Right kidney (tissue), 1 donor: ENCODE data around the gene ZNF865.
A peak's percentile ranks its signal among the peaks of the same experiment; 100 is the strongest.

Source experiments
- DNase-seq: peaks from one replicate; pipeline ENCODE4 v3.0.0-alpha.2; 2016

ZNF865 gene

DNA sequence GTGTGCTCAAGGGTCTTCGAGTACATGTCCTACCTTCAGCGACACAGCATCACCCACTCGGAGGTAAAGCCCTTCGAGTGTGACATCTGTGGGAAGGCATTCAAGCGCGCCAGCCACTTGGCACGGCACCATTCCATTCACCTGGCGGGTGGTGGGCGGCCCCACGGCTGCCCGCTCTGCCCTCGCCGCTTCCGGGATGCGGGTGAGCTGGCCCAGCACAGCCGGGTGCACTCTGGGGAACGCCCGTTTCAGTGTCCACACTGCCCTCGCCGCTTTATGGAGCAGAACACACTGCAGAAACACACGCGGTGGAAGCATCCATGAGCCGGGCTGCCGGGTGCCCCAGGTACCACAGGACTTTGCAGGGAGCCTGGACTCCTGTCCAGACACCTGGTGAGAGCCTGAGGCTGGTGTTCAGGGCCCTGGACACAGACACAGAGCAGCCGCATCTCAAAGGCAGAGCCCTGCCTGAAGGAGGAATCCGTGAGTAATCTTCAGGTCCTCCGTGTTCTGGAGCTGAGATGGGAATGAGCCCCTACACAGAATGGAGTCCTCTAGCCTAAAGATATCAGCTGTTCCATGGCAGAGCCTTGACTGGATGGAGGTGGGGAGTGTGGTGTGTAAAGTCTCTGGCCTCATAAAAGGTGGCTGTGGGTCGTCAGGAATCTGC is 39.5 kb downstream of the ZNF865 start:
- no peak for DNase-seq

DNA sequence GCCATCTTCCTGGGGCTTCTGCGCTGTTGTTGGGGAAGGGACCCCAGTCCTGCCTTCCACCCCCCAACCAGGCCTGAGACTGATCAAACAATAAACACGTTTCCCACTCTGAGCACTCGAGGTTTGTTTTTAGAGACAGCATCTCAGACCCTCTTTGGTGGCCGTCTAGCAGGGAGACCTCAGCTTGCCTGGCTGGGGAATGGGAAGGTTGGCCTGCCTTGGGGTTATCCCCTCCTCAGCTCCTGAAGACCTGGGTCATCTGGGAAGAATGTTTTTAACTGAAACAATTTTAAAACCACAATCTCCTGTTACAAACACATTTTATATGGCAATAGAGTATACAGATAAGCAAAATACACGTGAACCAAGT is 40.0 kb downstream of the ZNF865 start:
- DNase-seq, result no peak

DNA sequence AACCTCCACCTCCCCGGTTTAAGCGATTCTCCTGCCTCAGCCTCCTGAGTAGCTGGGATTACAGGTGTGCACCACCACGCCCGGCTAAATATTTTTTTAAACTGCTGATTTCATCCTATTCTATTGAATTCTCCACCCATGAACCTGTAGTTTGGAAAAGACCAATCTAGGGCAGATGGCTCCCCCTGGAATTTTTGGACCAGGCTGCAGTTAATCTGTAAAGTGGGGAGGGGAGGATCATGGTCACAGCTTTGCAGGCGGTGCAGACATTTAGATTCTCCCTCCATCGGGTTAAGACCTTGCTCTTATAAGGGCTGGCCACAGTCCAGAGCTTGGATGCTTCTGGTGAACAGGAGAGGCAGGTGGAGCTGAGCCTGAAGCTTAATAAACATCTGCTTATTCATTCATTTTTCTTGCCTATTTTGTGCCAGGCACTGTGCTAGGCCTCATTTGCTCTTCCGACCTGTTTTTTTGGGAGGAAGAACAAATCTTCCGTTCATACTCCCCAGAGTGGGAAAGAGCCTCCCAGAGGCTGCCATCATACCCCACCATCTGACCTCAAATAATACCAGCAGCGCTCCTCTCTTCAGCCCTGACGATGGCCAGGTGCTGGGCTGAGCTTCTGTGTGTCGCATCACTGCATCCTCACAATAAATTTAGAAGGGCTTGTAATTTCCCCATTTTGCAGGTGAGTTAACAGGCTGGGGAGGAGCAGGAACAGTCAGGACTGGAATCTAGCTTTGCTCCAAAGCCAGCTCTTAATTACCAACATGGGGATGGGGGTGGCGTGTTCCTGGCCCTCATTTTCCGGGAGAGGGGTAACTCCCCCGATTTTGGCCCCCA is 41.7 kb downstream of the ZNF865 start:
- no peak for DNase-seq

DNA sequence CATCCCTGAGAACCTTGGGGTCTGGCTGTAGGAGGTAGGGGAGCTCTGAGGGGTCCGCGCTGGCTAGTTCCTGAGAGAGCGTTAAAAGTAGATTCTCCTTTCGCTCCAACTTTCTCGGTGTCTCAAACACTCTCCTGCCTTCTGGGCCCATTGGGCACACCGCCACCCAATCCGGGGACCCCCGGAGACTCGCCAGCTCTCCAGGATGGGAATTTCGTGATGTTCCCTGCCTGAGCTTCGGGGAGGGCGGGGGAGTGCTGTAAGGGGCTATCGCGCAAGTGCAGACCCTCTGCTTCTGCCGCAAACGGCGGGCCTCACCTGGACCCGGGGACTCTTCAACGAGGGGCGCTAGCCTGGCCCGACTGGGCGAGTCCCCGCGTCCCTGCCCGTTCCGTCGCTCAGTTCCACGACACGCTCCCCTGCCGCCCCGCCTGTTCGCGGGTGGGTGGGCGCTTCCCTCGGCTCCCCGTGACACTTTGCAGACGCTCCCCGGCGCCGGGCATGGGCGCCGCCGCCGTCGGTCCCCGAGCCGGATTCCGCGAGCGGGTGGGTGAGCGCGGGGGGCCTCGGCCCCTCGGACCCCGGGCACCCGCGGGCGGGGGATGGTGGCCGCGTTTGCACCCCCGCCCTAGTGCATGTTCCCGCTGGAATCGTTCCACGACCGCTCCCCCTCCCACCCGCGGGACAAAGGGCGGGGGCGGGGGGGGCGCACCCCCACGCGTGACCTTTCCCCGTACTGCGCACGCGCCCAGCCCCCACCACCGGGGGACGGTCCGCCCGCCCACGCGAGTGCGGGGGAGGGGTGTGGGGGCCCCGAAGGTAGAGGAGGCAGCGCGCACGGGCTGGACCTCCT is 42.5 kb downstream of the ZNF865 start, which contains the start of gene CCDC106:
Gene CCDC106 (plus strand): TSS at position 481 of the 853 bp plus-strand sequence. CDS start 835 bp downstream, outside the sequence.
- DNase-seq, result peak; percentile 93

DNA sequence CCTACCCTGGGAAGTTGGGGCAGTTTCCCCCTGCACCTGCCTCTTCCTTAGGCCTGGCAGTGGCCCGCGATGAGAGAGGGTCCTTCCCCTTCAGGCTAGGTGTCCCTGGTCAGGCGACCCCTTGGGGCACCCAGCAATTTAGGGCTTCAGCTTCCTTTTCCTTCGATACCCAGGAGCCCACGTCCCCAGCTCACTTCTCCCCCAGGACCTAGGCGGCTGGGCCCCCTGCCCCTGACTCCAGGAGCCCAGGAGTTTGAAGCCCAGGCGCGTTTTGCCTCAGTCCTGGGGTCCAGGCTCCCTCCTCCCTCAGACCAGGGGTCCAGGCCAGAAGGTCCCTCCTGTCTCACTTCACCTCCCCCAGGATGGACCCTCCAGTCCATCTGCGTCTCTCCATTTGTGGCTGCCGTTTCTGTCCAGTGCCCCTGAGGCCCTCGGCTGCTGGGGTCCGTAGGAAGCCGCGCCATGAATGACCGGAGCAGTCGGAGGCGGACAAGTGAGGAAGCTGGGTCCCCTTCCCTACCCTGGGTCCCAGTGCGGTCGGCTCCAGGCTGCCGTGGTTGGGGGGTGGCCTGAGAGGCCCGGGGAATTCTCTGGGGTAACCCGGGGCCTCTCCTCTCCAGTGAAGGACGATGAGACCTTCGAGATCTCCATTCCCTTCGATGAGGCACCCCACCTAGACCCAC is 43.3 kb downstream of the ZNF865 start:
- DNase-seq, result peak; percentile 66

DNA sequence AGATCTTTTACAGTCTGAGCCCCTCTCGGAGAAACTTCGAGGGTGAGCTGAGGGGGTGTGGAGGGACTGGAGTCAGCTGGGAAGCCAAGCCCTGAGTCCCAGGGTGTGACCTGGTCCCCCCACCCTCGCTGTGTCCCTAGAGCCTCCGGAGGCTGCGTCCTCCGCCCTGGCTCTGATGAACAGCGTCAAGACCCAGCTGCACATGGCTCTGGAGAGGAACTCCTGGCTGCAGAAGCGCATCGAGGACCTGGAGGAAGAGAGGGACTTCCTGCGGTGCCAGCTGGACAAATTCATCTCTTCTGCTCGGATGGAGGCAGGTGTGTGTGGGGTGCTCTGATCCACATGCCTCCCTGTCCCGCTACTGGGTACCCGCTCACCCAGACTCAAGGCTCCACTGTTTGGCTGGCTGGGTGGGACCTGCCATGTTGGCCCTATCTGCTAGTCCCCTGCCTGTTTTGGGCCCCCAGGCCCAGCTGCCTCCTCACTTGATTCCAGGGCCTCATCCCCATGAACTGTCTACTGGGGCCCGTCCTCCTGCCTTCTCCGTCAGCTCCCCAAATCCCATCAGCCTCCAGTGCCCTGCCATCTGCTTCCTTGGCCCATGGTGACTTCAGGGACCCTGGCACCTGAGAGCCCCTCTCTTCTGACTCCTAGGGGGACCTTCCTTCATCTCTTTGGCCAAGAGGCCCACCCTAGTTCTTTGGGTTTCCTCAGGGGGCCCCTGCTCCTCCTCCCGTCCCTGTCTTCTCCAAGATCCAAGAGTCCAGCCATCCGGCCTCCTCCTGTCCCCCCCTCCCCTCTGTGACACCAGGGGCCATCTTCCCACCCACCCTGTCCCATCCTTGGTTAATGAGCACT is 44.0 kb downstream of the ZNF865 start:
- DNase-seq, result no peak

DNA sequence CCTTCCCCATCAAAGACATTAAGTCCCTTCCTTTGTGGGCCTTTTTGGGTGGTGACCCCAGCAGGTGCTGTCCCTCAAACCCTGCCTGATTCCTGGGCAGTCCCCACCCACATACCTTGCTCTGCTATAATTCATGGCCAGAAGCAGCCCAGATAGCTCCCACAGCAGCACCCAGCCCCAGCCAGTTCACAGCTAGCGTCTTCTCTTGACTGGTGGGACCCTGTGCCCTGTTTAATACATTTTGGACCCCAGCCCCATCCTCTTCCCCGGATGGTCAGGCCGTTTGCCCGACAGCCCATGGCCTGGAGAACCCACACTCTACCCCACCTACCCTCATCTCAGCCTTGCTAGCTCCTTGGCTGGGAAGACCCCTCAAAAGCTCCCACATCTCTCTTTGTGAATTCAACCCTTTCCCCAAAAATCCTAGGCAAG is 44.7 kb downstream of the ZNF865 start:
- DNase-seq, result no peak

DNA sequence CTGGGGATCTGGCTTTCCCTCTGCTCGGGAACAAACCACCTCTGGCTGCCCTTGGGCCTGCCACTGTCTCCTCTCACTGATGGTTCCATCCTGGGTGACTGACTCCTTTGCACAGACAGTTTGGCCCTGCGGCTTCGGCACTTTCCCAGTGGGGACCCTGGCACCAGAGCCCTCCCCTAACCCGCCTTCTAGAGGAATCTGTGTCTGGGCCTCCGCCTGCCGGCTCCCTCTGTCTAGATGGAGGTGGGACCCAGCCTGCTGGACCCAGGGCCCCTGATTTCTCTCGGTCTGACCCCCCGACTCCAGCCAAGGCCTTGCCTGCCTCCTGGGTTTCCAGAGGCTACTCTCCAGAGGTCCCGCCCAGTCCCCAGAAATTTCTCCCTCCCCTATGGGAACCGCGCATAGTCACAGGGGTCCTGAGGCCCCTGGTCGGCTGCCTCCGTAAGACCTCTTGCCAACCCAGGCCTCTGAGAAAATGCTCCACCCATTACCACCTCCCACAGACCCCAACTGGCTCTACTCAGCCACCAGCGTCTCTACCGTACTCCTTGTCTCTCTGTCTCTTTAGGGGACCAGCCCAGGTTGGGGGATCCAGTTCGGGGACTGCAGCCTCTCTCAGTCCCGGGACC is 45.3 kb downstream of the ZNF865 start:
- DNase-seq, result no peak

DNA sequence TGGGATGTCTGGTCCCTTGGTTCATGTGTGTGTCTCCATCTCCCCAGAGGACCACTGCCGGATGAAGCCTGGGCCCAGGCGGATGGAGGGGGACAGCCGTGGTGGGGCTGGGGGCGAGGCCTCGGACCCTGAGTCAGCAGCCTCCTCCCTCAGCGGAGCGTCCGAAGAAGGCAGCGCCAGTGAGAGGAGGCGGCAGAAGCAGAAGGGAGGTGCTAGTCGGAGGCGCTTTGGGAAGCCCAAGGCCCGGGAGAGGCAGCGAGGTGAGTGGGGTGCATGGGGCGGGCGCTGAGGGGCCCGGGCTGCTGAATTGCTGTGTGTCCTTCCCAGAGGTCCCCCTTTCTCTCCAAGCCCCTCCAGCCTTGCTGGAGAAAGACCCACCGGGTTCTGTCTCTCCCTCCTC is 45.8 kb downstream of the ZNF865 start:
- DNase-seq, result no peak

DNA sequence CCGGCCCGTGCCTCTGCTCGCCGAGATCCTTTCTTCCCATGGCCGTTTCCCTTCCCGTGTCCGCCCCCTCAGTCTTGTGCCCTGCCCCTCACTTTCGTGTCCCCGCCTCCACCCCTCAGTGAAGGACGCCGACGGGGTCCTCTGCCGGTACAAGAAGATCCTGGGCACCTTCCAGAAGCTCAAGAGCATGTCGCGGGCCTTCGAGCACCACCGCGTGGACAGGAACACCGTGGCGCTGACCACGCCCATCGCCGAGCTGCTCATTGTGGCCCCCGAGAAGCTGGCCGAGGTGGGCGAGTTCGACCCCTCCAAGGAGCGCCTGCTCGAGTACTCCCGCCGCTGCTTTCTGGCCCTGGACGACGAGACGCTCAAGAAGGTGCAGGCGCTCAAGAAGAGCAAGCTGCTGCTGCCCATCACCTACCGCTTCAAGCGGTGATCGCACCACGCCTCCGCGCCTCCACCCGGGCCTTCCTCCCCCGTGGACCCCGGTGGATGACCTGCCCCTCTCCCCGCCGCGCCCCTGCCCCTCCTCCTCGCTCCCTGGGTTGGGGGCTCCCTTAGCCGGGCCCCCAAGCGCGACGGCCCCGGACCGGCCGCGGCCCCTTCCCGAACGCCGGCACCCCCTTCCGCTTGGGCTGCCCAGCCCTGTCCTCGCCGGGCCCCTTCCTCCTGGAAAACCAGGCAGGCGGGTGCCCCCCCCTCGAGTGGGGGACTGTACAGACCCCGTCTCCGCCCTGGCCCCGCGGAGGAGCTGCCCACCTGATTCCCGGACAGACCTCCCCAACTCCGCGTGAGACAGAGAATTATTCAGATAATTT is 47.1 kb downstream of the ZNF865 start:
- peak; percentile 17 for DNase-seq

DNA sequence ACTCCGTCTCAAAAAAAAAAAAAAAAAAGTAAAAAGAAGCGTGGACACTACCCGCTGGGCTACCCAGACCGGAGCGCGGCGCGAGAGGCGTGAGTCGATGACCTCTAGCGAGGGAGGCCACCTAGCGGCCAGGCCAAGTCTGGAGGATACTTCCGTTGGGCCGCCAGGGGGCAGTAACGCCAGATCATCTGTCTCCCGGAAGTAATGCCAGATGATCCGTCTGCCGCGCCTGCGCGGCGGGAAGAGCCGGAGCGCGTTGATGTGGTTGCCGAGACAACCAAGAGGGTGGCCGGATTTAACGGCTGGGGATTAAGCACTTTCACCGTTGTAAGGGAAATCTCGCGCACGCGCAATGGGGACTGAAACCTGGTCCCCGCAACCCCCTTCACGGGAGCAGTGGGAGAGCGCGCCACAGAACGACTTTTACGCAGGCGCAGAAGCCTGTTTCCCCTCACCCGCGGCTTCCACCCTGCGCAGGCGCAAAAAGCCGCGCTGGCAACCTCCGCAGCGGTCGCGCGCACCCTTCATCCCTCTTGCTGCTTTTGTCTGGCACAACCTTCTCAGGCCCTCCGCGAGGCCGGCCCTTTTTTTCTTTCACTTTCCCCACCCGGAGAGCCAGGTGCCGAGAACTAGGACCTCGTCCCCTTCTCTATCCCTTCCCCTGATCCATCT is 48.3 kb downstream of the ZNF865 start:
- DNase-seq, result peak; percentile 100

DNA sequence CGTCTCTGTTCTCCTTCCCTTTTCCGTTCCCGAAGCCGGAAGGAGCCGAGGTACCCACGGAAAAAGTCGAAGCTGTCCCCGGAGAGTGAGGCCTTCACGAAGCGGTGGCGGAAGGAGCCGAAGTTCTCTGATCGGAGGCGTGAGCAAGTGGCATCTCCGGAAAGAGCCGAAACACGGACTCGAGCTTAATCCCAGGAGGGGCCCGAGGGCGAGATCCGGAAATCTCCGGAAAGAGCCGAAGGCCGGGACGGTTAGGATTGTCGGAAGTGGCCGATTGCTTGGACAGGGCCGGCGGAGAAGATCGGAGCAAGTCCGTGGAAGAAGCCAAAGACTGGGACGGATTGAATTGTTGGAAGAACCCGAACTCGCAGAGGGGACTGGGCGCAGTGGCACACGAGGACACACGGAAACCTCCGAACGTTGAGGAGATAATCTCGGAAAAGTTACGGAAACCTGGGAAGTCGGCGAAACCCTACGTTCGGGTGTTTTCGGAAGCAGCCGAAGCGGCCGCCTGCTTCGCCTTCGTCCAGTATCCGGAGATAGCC is 48.9 kb downstream of the ZNF865 start:
- peak; percentile 99 for DNase-seq

DNA sequence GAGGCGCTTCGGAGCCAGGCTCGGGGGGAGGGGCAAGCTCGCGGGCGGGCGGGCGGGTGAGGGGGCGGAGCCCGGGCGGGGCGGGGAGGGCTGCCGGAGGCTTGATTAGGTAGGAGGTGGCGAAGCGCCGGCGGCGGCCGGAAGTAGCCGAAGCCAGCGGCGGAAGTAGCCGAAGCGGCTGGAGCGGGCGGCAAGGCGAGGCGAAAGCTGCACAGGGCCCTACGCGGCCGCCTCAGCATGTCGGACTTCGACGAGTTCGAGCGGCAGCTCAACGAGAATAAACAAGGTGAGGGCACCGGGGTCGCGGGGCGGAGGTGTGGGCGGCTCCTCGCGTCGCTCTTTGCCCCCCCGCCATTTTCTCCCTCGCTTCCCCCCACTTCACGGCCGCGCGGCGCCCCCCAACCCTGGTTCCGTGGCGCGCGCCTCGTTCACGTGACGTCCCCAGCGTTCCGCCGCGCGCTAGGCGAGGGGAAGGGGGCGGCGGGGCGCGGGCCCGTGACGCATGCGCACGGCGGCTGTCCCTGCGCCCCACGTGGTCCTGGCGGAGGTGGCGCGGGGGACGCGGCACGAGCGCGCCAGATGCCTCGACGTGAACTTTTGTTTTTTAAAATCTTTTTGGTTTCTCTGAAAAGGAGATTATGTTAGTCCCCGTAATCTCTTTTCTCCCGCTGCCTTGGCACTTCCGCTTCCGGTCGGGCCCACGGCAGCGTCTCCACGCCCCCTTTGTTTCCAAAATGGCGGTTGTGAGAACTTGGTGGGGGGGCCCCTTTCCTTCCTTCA is 49.6 kb downstream of the ZNF865 start, which contains the start of gene U2AF2:
Gene U2AF2 (plus strand): TSS at position 168 of the 780 bp plus-strand sequence. CDS start 70 bp downstream, at position 238.
- peak; percentile 95 for DNase-seq

DNA sequence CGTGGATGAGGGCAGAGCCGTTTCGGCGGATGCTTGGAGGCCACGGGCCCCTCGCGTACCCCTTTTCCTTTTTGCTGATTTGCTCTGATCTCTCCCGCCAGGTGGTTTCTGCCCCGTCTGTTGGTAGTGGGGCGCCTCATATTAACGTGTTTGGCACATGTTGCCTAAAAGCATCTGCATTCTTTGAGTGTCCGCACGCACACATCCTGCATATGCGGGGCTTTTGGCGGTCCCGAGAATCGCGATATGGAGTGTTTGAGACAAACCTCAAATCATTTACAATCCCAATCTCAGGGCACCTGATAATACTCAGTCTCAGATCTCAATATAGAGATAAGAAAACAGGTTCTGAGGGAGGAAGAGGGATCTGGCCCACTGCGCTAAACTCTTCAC is 50.2 kb downstream of the ZNF865 start:
- no peak for DNase-seq

DNA sequence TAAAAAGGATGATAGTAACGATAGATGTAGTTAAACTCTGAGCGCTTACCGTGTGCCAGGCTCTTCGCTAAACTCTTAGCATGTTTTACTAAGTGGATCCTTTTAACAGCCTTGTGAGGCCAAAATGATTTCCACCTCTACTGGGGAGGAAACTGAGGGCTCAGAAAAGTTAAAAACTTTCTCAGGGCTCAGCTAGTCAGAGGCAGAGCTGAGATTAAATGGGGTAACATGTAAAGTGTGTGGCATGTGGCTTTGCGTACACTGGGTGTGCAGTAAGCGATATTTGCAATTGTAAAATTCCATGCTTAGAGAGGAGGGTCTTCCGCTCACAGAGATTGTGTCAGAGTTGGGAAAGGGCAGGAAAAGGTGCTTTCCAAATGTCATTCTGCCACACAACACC is 51.1 kb downstream of the ZNF865 start:
- no peak for DNase-seq

DNA sequence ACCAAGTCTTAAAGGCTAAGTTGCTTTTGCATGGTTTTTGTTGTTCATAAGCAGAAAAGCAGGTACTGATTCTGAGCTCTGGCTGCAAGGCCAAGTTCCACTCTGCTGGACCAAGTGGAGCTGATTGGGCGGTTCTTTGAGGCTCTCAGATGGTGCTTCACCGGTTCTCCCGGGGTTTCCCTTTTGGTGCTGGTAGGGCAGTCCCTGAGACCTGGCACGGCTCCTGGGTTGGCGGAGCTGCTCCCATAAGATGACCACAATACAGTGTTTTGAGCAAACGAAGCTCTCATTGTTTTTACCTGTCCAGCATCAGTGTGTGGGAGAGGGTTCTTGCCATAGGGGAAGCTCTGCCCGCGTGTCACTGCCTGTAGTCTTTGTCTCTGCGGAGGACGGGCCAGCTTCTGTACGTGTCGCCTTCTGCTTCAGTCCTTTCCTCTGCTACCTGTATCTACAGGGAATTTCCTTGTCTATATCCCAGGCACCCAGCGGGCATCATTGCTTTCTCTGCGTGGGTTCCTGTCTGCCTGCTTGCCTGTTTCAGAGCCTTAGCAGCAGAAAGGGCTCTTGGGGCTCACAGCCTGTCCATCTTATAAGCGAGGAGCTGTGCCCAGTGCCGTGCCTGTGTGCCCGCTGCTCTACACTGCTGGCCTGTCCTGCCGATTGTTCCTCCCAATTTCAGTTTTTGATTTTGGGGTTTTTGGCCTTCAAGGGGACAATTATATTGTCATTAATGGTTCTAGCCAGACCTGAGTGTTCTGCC is 51.7 kb downstream of the ZNF865 start:
- no peak for DNase-seq

DNA sequence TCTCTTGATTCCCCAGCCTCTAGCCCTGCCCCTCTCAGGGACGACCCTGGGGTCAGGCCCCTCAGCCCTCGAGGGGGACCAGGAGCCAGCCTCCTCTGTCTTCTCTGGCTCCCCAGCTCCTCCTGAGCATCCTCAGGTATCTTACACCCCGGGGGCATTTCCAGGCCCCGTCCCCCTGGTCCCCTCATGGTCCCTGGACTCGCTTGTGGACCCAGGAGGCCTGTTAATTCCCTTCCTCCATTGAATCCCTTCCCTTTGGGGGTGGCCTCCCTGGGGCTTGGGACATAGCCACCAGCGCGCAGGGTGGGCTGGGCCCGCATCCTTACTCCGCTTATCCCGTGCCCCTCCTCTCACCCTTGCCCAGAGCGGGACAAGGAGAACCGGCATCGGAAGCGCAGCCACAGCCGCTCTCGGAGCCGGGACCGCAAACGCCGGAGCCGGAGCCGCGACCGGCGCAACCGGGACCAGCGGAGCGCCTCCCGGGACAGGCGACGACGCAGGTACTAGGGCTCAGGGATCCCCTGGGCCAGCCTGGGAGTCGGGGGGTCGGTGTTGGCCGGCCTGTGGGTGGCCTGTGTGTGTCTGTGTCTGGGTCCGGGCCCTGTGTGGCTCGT is 53.5 kb downstream of the ZNF865 start:
- DNase-seq, result no peak
